K562 (cell line): ENCODE measurements around the gene VWC2. TPM values are rescaled to one million over a fixed set of nuclear protein-coding genes. Genes with fewer than 3 reads are reported as not detected.

Experiments
- ZBTB40 ChIP-seq, 2 experiments: fragments of 450-650 bp in 1 of 2; sonication (generic) in 1 of 2; formaldehyde crosslinking in 1 of 2; IDR thresholded peaks; 2 replicates each; pipeline versions ENCODE4 v1.7.1 to v1.9.0; 2016 to 2022; ENCODE audit warnings: inconsistent platforms in 1 of 2, mild to moderate bottlenecking in 1 of 2, missing genetic modification reagents in 1 of 2
- polyA plus RNA-seq, 8 experiments: library from polyadenylated mRNA; depleted of rRNA in 4 of 8; stranded (reverse) in 5 of 8; unstranded in 3 of 8; fragments of >200 nt; fragmentation: Nextera tagmentation in 2 of 8; fragmentation: Illumina TruSeq in 1 of 8; extraction: Ambion mirVana in 2 of 8; extraction: Trizol in 1 of 8; gene quantifications; 2 replicates each; pipeline versions ENCODE4 v1.2.1 to v1.2.3, GENCODE V29; 2011 to 2014; ENCODE audit warnings: inconsistent platforms in 1 of 8, missing spikeins in 1 of 8
- total RNA-seq, 7 experiments: library from RNA; depleted of rRNA in 6 of 7; stranded (reverse); fragments of >200 nt in 6 of 7; fragmentation: Illumina TruSeq in 2 of 7; extraction: Trizol in 2 of 7; gene quantifications; 2 replicates each; pipeline versions ENCODE4 v1.2.1 to v1.2.3, GENCODE V29; 2011 to 2021; ENCODE audit warnings: low replicate concordance in 1 of 7

Gene VWC2
- total and polyA plus RNA-seq, 9 of the 15 experiments (the other 6 are each of a cell fraction or from before 2014, with no cell fraction given): not detected

GRCh38 chr7:49805371-49806007 is 32.1 kb downstream of the VWC2 start (continued):
- TF ChIP-seq ZBTB40 (IDR thresholded peaks at IDR 0.05) (no peak), ZBTB40 (CRISPR knock-in tag; IDR thresholded peaks at IDR 0.05) (no peak)
